Measurements from ENCODE around the gene PARN. TPM values are rescaled to one million over a fixed set of nuclear protein-coding genes. Genes with fewer than 3 reads are reported as not detected.

Gene PARN
- total and polyA plus RNA-seq, 2 of the 8 experiments (the other 6 are each of a cell fraction or from before 2014, with no cell fraction given): 24.5 to 44.6 TPM

- TF ChIP-seq CHD7 (IDR thresholded peaks at IDR 0.05; ENCODE audit: insufficient replicate concordance, low read length) (no peak), SUZ12 (IDR thresholded peaks at IDR 0.05; ENCODE audit: low read length) (no peak)
Measured at GRCh38 chr16:14470788-14471187, 159.3 kb downstream of the PARN start (continued).
